GM21528 (cell line): ENCODE measurements around the gene HM13.
"Not testable (repeated sequence)": the region's sequence is repeated elsewhere in the genome, so short reads cannot be mapped to it uniquely, and the experiment has no call there.

ENCODE experiments used
- ATAC-seq: cut with Tn5 transposase; IDR thresholded peaks from one replicate; pipeline ENCODE4 v1.9.1; 2021; ENCODE audit warnings: mild to moderate bottlenecking, moderate library complexity; ENCODE audit not compliant: unreplicated experiment, low FRiP score

The HM13 gene

DNA sequence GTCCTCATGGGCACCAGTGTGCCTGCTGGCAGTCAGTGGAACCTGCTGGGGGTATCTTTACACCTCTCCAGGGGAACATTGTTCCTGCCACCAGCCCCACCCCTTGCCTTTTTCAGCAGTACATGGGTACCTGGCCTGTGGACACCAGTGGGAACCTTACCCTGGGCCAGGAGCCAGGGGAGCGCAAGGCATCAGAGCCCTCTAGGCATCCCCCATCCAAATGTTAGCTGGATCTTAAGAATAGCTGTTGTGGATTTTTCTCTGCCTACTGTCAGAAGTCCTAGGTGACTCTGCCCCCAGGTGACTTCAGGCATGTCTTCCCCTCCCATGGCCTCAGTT, 52.0 kb downstream of the HM13 start:
- ATAC-seq: no peak

DNA sequence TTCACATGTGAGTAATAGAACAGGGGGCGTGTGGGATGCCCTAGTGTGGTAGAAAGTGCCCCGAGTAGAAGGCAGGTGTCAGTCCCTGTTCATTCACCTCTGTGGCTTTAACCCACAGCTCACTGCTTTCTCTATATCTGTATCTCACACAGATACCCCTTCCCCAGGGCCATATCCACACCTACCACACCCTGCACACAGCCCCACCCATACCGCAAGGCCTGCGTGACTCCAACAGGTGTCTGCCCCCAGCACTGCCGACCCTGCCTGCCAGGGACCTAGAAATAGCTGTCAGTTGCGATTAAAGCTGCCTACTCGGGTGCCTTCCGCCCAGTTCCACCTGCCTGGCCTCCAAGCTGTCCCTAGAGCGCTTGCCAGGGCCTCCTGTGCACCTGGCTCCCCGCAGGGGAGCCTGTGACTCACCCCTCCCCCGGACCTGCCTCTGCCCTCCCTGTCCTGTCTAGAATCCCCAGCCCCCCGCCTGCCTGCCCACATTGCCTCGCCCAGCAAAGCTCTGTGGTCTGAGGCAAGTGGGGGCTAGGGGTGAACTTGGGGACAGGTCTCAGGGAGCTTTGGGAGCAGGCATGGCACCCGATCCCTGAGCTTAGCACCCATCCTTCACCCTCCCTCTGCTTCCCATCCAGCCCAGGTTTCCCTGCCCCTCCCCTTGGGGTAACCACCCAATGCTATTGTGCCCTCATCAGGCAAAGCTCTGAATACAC, 52.6 kb downstream of the HM13 start:
- ATAC-seq: no peak

DNA sequence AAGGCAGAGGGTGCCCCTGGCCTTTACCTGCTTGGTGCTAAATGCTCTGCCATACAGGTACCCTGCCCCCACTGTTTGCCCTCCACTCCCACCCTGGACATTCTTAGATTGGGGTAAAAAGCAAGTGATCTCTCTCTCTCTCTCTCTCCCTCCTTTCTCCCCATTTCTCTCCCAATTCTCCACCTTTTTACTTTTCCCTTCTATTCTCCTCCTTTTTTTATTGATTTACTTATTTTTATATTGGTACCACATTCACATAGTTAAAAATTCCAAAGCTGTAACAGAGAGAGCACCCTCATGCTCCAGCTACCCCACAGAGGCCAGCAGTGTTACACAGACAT, 53.1 kb downstream of the HM13 start:
- no peak for ATAC-seq

DNA sequence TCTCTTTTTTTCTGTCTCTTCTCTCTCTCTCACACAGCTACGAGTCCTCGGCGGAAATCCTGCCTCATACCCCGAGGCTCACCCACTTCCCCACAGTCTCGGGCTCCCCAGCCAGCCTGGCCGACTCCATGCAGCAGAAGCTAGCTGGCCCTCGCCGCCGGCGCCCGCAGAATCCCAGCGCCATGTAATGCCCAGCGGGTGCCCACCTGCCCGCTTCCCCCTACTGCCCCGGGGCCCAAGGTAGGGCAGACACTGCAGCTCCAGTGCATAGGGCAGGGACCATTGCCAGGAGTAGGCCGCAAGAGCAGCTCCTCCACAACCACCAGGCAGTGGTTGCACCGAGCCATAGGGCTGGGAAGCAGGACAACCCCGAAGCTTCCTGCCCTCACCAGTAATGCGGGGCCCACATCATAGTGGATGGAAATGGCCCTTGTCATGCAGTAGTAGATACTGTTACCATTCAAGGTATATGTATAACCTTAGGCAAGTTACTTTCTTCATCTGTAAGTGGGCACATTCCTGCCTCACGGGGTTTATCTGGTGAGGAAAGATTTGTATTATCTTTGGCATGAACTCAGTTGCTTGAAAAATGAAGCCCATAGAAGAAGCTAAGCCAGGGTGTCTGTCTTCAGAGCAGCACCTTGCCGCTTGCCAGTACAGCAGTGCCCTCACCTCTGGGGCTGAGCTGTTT, 53.9 kb downstream of the HM13 start:
- ATAC-seq: no peak

DNA sequence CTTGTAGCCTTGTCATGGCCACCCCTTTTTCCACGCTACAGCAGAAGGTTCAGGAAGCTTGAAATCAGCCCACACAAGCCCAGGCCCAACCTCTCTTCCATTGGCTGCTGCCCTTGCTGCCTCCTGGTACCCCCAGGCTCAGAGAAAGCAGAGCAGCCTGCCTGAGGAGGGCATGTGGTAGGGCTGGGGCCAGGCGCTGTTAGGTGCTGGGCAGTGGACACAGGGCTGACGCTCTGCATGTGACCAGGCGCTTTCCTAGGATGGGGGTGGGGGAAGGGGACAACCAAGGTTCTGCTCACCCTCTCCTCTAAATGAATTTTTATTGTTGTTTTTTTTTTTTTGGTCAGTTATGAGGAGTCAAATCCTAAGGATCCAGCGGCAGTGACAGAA, 54.5 kb downstream of the HM13 start:
- ATAC-seq: no peak

DNA sequence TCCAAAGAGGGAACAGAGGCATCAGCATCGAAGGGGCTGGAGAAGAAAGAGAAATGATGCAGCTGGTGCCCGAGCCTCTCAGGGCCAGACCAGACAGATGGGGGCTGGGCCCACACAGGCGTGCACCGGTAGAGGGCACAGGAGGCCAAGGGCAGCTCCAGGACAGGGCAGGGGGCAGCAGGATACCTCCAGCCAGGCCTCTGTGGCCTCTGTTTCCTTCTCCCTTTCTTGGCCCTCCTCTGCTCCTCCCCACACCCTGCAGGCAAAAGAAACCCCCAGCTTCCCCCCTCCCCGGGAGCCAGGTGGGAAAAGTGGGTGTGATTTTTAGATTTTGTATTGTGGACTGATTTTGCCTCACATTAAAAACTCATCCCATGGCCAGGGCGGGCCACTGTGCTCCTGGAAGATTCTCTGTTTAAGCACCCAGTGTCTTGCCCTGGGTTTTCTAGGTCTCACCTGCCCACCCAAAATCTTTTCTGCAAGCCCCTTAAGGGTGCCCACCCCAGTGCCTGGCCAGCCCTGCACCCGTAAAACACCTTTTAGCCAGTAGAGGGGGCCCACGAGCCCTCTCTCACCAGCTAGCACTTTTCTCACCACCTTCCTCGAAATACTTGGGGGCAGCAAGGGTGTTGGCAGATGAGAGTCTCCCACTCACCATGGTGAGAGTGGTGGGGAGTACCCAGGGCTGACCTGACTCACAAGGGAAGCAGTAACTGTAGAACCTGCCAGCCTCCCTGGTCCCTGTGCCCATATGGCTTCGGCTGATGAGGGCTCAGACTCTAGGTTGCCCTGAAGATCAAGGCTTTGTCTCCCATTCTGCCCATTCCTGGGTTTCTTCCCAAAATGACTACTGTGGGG, 55.1 kb downstream of the HM13 start:
- ATAC-seq: no peak

DNA sequence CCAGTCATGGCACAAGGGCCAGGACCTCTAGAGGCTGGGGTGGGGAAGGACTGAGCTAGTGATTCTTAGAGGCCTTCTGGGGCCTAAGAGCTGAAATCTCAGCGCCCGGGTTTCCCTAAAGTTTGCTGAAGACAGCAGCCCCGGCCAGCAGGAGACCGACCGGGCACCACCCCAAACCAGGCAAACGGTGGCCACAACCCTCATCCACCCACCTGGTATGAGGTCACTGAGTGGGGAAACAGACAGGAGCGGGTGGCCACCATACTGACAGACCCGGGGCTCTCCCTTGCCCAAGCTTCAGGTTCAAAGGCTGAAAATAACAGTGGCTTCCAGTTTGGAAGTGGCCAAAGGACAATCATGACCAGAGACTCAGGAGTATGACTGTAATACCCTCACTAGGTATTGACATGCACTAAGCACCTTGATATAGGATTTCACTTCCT, 55.8 kb downstream of the HM13 start:
- no peak for ATAC-seq

DNA sequence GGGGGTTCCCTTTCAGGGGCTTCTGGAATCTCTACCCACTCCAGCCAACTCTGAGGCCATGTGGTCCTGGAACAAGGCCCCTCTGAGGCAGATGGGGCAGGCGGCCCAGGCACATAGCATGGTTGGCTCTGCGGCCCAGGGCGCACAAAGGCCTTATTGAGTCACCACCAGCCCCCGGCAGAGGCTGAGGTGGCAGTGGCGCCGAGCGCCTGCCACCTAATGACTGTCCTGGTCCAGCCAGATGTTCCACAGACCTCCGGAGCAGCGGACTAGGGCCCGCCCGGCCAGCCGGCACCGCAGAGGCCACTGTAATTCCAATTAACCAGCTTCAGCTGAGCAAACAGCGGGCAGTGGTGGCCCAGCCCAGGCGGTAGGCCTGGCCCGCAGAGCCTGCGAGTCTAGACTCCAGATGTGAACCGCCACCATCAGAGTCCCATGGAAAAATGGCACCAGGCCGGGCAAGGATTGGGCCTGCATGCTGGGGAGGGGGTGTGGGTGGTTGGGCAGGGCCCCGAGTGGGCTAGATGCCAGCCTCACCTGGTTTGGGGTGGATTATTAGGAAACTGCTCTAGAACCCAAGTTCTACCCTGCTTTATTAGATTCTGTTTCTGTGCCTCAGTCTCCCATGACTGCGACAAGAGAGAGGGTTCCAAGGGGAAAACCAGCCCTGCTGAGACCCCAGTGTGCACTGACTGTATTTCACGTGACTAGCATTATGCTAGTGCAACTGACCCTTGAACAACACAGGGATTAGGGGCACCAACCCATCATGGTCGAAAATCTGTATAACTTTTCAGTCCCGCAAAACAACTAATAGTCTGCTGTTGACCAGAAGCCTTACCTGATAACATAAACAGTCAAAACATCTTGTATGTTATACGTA, 56.7 kb downstream of the HM13 start:
- no peak for ATAC-seq

DNA sequence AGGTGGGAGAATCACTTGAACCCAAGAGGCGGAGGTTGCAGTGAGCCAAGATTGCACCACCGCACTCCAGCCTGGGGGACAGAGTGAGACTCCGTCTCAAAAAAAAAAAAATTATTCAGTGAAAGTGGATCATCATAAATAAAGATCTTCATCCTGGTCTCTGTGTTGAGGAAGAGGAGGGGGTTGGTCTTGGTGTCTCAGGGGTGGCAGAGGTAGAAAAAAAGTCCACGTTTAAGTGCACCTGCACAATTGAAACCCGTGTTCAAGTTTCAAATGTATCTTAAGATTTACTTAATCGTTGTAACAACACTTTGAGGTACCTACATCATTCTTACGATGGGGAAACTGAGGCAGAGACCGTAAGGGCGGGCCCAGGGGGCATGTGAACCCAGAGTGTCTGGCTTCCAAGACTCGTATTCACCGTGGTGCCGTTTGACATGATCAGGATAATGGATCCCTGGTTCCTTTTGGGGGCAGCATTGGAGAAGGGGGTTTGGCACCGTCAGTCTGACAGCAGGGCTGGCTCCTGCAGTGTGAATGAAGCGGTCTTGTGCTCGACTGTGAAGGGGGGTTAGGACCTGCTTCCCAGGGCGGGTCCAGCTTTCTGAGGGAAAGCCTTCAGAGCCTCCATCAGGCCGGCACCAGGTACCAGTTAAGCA, 57.9 kb downstream of the HM13 start:
- ATAC-seq: peak; percentile 7

DNA sequence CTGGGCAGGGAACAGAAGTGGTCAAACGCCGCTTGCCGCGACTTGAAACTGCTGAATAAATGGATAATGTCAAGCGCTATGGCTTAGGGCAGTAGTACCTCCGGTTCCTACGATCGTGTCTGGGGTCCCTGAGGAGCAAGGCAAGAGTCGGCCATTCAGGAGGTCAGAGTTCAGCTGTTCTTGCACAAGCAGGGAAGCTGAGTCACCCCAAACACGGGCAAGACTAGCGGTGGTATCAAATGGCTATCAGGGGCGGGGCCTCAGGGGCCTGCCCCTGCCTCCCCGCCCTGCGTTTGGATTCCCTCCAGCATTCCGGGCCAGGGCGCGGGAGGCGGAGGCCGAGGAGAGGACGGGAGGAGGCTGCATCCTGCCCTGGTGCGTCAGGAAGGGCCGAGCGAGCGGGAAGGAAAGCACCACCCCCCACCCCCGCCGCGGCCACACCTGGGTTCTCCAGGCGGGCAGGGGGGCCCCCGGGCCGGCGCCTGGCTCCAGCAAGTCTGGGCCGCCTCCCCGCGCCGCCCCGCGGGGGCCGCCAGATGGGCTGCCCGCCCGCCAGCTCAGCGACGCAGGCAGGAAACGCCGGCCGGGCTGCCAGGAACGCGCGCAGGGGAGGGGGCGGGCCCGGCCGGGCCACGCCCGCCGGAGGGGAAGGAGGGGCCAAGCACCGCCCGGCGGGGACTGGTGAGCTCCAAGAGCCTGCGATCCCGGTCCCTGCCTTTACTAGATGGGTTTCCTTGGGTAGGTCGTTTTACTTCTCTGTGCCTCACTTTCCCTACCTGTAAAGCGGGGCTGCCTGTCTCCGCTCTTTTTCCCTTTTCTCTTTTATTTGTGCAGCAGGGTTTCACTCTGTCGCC, 58.7 kb downstream of the HM13 start:
- peak; percentile 82 for ATAC-seq

DNA sequence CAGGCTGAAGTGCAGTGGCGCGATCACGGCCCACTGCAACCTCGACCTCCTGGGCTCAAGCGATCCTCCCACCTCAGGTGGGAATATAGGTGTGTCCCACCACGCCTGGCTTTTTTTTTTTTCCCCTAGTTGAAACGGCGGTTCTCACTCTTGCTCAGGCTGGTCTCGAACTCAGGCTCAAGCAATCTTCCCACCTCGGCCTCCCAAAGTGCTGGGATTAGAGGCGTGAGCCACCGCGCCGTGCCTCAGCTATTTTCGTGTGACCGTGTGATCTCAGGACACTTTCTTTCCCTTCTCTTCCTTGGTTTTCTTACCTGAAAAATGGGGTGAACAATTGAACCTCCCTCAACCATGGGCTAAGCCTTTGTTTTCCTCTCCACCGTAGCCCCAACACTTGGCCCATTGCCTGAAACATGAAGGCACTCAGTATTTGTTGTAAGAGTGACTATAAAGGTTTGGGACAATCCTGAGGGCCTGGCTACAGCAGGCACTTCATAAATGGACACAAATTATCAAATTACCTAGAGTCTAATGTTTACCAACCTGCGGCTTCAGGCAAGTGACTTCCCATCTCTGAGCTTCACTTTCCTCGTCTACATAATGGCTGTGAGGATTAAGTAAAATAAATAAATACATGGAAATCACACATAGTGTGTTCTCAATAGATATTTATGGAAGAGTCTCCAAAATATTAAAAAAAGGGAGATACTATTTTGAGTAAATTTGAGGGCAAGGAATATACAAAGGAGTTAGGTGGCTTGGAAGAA, 59.5 kb downstream of the HM13 start:
- ATAC-seq: peak; percentile 9

DNA sequence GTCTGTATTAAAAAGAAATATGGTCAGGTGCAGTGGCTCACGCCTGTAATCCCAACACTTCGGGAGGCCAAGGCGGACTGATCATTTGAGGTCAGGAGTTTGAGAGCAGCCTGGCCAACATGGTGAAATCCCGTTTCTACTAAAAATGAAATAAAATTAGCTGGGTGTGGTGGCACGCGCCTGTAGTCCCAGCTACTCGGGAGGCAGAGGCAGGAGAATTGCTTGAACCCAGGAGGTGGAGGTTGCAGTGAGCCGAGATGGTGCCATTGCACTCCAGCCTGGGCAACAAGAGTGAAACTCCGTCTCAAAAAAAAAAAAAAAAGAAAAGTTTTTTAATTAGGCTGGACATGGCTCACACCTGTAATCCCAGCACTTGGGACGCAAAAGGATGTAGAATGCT, 60.7 kb downstream of the HM13 start:
- not testable (repeated sequence) for ATAC-seq

DNA sequence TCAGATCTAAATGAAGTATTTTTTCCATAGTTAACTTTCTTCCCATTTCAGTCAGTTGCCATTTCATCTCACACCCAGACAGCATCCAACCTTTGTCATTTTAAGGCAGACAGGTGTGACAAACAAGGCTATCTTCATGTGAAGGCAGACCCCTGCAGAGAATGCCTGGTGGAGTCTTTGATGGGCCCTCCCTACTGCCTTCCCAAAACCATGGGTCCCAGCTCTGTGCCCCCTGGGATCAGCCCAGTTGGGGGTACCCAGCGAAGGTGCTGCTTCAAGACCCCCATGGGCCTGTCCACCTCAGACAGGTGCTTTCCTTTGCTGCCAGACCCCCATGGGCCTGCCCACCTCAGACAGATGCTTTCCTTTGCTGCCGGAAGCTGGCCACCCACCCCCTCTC, 62.5 kb downstream of the HM13 start:
- no peak for ATAC-seq

DNA sequence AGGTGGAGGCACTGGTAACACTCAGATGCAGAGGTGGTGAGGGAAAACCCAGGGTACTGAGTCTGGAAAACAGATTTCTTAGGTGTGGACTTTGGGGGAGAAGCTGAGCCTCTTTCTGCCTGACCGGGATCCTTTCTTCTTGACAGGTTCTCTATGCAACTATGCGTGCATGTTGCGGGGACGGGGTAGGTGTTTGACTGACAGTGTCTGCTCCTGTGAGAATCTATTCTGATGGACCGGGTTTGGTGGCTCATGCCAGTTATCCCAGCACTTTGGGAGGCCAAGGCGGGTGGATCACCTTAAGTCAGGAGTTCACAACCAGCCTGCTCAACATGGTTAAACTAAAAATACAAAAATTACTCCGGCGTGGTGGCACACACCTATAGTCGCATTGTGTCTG, 63.0 kb downstream of the HM13 start:
- ATAC-seq: no peak

DNA sequence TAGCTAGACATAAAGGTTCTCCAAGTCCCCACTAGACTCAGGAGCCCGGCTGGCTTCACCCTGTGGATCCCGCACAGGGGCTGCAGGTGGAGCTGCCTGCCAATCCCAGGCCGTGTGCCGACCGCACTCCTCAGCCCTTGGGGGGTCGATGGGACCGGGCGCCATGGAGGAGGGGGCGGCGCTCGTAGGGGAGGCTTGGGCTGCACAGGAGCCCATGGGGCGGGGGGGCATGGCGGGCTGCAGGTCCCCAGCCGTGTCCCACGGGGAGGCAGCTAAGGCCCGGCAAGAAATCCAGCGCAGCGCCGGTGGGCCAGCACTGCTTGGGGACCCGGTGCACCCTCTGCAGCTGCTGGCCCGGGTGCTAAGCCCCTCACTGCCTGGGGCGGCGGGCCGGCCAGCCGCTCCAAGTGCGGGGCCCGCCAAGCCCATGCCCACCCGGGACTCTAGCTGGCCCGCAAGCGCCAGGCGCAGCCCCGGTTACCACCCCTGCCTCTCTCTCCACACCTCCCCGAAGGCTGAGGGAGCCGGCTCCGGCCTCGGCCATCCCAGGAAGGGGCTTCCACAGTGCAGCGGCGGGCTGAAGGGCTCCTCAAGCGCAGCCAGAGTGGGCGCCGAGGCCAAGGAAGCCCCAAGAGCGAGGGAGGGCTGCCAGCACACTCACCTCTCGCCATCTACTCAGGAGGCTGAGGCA, 64.4 kb downstream of the HM13 start:
- no peak for ATAC-seq

DNA sequence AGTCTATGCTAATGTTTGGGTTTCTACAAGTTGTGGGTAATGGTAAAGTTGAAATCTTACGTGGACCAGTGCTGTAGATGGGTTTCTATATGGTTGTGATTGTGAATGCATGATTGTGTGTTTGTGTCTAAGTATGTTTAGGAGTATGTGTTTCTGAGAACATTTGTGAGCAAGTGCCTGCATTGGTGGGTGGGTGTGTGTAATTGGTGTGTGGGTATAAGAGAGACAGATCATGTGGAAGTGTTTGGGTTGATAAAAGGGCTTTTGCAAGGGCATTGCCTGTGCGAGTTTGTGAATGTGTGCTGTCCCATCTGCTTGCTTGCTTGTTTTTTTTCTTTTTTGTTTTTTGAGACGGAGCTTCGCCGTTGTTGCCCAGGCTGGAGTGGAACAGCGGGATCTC, 65.0 kb downstream of the HM13 start:
- ATAC-seq: no peak

DNA sequence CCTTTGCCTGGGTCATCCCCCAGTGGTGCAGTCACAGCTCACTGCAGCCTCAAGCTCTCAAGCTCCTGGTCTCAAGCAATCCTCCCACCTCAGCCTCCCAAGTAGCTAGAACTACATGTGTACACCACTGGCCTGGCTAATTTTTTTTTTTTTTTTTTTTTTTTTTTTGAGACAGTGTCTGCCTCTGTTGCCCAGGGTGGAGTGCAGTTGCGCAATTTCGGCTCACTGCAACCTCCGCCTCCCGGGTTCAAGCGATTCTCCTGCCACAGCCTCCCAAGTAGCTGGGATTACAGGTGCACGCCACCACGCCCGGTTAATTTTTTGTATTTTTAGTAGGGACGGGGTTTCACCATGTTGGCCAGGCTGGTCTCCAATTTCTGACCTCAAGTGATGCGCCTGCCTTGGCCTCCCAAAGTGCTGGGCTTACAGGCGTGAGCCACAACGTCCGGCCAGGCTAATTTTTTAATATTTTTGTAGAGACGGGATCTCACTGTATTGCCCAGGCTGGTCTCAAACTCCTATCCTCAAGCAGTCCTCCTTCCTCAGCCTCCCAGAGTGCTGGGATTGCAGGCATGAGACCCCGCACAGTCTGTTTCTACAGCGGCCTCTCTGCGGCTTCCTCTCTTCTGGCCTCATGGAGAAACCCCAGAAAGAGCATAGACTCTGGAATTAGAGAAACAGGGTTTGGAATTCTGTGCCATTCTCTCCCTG, 65.9 kb downstream of the HM13 start:
- ATAC-seq: not testable (repeated sequence)
